ENCODE results near the gene IARS2.
A peak's percentile ranks its signal among the peaks of the same experiment; 100 is the strongest.
"Not testable (repeated sequence)": the region's sequence is repeated elsewhere in the genome, so short reads cannot be mapped to it uniquely, and the experiment has no call there.

IARS2 gene

DNA sequence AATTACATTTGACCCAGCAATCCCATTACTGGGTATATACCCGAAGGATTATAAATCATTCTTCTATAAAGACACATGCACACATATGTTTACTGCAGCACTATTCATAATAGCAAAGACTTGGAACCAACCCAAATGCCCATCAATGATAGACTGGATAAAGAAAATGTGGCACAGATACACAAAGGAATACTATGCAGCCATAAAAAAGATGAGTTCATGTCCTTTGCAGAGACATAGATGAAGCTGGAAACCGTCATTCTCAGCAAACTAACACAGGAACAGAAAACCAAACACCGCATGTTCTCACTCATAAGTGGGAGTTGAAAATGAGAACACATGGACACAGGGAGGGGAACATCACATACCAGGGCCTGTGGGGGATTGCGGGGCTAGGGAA, 76.0 kb downstream of the IARS2 start:
- DNase-seq, result not testable (repeated sequence)

DNA sequence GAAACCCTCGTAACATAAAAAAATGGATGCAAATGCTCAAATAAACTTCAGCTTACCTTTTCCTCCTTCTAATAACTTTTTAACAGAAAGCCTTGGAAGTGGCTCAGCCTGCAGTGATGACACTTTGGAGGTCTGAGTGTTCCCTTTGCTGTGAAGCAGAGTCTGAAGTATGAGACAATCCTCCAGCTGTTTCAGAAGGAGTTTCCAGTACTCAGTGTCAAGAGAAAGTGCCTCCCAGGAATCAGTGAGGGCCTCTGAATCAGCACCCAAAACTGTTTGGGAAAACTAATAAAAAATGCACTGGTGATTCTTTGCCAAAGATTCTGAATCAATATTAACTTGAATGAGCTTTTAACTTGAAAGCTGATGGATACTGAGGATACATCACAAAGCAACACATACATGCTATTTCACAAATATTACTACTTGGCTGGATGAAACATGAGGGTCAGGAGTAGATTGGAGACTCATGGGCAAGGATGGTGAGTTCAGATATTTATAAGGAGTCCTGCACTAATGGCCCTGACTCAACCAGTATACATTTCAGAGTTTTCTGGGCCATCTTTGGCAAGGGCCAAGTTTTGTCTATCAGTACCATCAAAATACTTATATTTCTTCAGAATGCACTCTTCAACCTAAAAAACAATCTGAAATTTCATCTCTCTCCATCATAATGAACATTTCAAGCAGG, 77.0 kb downstream of the IARS2 start:
- DNase-seq, result no peak

DNA sequence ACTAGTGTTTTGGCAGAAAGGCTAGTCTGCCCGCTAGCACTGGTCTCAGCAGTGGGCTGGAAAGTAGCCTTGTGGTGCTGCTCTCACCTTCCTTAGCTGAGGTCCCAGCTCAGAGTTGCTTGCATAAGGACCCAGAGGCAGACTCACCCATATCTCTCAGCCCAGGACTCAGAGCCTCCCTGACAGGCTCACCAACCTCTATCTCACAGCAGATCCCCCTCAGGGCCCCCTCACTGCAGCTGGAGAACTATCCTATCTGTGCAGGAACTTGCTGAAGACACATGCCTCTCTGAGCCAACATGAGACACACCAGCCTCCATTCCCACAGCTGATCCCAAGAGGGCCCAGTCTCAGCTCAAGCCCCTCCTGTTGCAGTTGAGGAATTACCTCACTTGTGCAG, 82.6 kb downstream of the IARS2 start:
- DNase-seq, result no peak

DNA sequence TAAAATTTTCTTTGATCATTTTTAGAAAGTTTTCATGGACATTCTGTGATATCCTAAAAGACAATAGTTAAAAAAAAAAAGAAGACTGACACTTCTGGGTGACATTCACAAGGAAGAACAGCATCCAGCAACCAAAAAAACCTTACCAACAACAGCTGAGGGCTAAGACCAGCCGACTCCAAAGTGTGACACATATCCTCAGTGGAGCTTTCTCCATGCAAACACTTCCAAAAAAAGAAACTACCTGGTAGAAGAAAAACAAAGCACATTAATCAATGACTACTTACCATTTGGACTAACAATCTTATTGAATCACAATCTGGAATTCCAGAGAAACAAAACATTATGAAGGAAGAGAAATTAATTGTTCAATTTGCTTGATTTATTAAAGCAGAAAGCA, 88.2 kb downstream of the IARS2 start:
- DNase-seq, result no peak

DNA sequence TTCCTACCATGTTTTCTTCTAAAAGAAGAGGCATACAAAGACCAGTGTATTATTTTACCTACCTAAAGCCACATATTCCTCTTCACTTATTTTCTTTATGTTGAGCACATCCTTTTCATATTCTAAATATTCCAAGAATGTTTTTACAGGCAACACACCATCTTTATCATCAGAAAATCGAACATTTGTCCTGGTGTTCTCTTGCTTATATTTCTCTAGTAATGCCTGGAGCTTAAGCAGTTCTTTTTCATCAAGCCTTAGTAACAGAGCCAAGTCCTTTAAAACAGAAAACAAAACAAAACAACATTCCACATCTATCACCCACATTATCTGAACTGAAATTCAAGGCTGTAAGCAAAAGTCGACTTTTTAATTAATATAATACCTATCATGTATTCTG, 88.7 kb downstream of the IARS2 start:
- no peak for DNase-seq

DNA sequence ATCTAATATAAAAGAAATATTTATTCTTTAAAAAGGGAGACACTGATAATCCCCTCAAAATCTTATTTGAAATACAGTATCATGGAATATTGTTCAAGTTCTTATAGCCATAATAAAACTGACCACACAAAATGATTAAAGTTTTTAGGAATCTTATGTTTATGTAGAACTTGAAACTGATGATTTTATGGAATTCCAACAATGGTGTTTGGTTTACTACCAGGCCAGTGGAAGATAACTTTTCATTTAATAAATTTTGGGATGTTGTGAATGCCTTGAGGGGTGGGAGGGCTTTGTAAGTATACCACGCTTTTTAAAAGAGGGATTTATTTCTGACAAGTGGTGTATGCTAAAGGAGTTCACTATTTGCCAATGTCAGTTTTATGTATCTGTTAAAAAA, 90.6 kb downstream of the IARS2 start:
- no peak for DNase-seq

DNA sequence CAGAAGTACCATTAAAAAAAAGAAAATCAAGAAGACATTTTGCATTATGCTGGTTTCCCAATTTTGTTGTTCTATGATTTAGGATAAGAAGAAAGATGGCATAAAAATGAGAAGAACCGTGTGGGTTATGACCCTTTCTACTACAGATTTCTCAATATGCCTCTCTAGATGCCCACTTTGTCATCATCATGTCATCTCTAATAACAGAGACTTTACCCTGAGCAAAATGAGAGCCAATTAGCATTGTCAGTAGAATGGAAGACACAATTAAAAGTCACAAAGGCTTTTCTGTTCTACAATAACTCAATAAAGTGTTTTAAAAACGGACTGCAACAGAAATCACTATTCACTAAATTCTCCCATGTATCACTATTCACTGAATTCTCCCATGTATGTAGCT, 92.8 kb downstream of the IARS2 start:
- no peak for DNase-seq

DNA sequence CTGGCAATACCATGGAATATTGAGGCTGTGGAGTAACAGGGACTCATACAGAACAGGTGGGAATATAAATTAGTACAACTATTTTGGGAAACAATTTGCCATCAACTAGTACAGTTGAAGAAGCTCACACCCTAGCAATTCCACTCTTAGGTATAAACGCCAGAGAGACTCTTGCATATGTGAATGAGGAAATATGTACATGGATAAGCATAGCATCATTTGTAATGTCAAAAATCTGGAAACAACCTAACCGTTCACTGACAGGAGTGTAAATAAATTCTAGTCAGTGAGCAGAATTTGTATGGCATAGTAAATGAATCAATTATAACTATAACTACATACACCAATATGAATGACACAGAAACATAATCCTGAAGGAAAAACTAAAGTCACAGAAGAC, 94.6 kb downstream of the IARS2 start:
- DNase-seq, result no peak

DNA sequence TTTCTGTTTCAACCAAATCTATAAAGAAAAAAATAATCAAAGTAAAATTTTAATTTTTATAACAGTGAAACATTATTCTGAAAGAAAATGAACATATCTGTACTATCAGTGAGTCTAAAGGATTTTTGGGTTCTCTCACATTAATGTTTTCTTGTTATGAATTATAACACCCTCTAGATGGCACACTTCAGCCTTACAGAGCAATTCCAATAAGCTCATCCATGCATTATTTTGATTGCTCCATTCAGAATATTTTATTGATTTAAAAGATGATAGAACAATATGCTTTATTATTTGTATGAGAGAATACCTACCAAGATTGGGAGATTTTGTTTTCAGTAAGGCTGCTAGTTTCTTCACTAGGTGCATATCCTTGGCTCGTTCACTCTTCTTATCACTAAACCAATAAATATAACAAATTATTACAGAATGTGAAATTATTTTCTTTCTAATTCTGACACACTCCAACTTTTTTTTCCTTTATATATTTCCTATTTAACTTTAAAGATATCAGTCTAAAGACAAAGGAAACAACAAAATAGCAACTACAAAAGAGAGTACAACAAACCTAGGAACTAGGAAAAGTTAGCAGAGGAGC, 95.9 kb downstream of the IARS2 start:
- peak in 1 of 2 donors; percentile 22 for DNase-seq

DNA sequence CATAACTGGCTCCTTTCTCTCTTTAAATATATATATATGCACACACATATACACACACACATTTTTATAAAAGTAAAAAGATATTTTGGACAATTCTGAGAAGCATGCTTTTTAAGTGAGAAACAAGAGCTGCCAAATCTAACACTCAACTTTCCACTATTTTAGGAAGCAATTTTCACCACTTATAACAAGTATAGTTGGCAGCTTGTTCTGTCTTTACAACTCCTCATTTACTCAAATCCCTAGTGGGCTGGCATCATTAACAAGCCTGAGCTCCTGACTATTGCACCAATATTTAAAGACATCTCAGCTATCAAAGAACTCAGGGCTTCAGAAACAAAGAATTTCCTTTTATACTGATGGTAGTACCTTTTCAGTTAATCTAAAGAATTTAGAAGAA, 101.8 kb downstream of the IARS2 start:
- DNase-seq, result no peak
